ENCODE measurements around the gene NLRP10.

Gene NLRP10, protein sequence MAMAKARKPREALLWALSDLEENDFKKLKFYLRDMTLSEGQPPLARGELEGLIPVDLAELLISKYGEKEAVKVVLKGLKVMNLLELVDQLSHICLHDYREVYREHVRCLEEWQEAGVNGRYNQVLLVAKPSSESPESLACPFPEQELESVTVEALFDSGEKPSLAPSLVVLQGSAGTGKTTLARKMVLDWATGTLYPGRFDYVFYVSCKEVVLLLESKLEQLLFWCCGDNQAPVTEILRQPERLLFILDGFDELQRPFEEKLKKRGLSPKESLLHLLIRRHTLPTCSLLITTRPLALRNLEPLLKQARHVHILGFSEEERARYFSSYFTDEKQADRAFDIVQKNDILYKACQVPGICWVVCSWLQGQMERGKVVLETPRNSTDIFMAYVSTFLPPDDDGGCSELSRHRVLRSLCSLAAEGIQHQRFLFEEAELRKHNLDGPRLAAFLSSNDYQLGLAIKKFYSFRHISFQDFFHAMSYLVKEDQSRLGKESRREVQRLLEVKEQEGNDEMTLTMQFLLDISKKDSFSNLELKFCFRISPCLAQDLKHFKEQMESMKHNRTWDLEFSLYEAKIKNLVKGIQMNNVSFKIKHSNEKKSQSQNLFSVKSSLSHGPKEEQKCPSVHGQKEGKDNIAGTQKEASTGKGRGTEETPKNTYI

DNA sequence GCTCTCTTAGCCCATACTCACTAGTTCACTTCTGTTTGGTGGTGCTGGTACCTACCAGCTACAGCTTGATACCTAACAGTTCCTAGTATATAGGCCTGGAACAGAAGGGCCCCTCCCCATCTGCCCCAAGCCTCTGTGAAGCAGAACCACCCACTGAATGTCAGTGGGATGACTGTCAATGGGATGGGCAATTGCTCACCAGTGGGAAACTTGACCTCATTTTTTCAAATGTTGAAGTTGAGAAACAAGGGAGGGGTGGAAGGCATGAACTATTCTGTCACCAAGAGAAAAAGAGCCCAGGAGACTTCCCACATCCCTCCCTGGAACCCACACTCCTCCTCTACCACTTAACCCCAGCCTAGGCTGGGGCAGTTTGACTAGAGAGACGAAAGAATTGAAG lies at the start of gene NLRP10:
NLRP10 (minus strand) TSS at position 62 of the 400 bp plus-strand sequence. CDS start 1,952 bp downstream, outside the sequence.
- TF ChIP-seq, protein P1, sequence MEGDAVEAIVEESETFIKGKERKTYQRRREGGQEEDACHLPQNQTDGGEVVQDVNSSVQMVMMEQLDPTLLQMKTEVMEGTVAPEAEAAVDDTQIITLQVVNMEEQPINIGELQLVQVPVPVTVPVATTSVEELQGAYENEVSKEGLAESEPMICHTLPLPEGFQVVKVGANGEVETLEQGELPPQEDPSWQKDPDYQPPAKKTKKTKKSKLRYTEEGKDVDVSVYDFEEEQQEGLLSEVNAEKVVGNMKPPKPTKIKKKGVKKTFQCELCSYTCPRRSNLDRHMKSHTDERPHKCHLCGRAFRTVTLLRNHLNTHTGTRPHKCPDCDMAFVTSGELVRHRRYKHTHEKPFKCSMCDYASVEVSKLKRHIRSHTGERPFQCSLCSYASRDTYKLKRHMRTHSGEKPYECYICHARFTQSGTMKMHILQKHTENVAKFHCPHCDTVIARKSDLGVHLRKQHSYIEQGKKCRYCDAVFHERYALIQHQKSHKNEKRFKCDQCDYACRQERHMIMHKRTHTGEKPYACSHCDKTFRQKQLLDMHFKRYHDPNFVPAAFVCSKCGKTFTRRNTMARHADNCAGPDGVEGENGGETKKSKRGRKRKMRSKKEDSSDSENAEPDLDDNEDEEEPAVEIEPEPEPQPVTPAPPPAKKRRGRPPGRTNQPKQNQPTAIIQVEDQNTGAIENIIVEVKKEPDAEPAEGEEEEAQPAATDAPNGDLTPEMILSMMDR (IDR thresholded peaks at IDR 0.05; ENCODE audit: low read depth, low read length) = no peak
- DNase-seq (ENCODE audit: extremely low read depth, low read depth) = peak; percentile 70

DNA sequence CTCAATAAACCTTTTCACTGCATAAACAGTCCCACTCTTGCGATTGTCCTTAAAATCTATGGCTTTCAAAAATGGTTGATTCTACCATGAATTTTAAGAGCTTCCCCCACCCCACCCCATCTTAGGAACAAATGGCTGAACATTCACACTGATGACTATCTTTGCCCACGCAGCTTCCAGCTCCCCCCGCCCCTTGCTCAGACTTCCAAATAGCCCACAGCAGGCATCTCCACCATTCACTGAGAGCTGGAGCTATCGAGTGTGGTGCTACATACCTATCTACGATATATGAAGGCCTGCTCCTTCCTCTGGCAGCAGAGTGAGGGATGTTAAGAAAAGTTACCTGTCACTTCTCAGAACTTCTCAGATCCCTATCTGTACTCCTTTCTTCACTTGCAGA lies 48.6 kb upstream of the NLRP10 start:
- DNase-seq (ENCODE audit: extremely low read depth, low read depth) = no peak
- TF ChIP-seq, protein P1 (IDR thresholded peaks at IDR 0.05; ENCODE audit: low read depth, low read length) = no peak

DNA sequence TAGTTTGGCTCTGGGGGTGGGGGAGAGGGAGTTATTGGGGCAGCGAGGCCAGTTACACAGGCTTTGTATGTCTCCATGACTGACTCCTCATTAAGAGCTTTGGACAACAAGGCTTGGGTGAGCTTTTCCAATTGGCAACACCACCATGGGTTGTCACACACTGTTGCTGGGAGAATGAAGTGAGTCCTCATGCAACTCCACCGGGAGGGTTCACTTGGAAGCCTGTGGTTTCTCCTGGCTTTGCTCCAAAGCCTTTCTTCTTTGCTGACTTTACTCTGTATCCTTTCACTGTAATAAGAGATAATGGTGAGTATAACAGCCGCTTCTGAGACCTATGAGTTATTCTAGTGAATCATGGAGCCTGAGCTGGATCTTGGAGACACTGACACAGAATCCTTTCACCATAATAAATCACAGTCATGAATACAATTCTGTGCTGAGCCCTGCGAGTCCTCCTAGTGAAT lies 46.8 kb upstream of the NLRP10 start:
- TF ChIP-seq, protein P1 (IDR thresholded peaks at IDR 0.05; ENCODE audit: low read depth, low read length) = no peak

DNA sequence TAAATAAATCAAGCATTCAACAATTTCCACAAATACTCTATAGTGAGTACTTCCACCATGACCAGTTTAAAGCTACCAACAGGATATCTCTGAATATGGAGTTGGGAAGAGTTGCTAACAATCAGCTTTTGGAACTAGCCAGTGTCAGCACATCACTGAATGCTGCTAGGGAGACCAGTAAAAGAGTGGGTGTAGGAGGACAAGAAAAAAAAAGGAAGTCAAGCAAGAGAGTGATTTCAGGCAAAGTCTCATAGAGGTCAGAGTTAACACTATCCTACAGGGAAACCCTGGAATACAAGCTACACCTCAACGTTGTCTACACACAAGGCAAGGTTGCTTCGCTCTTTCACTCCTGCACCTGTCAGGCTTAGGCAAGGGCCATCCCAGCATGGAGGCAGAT lies 46.1 kb upstream of the NLRP10 start:
- TF ChIP-seq, protein P1 (IDR thresholded peaks at IDR 0.05; ENCODE audit: low read depth, low read length) = no peak
- no peak for DNase-seq (ENCODE audit: extremely low read depth, low read depth)

More for the DNA sequence above, 46.8 kb upstream of the NLRP10 start:
- peak; percentile 50 for DNase-seq (ENCODE audit: extremely low read depth, low read depth)

DNA sequence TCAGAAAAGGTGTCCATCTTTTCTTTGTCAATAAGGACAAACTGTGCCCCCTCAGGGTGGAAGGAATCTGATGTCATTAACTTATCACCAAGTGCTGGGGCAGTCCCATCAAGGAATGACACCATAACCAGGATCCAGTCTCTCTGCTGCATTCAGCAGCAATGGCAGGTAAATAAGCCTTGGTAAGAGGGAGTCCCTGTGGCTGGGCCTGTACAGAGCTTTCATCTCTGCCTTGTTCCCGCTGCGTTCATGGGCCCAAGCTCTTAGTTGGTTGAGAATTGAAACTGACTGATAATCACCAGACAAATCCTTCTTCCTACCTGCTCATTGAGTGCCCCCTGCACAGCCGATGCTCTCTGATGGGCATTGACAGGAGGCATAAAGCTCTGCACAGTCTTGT lies 44.6 kb upstream of the NLRP10 start:
- DNase-seq (ENCODE audit: extremely low read depth, low read depth) = no peak
- TF ChIP-seq, protein P1 (IDR thresholded peaks at IDR 0.05; ENCODE audit: low read depth, low read length) = no peak

DNA sequence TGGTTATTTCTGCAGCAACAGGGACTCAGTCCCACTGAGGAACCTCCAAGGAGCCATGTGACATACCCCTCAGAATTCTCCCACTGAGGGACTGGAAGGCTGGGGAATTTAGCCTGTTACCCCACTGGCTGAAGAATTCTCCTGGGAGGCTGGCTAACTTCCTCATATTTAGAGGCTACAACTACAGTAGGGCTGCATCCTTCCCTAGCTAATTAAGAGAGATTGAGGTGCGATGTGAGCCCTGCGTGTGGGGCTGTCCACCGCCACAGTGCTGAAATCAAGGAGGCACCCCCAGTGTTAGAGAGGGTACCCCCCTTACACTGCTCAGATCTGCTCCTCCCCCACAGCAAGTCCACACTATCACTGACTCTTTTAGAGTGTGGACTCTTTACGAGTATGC lies 43.0 kb upstream of the NLRP10 start:
- TF ChIP-seq, protein P1 (IDR thresholded peaks at IDR 0.05; ENCODE audit: low read depth, low read length) = no peak

More for the DNA sequence above, 43.0 kb upstream of the NLRP10 start:
- no peak for DNase-seq (ENCODE audit: extremely low read depth, low read depth)

Measured in AG09319 (cell line).